ENCODE data around the gene GOPC. TPM values are rescaled to one million over a fixed set of nuclear protein-coding genes. Genes with fewer than 3 reads are reported as not detected.
"Not testable (repeated sequence)": the region's sequence is repeated elsewhere in the genome, so short reads cannot be mapped to it uniquely, and the experiment has no call there.

GOPC gene
- total and polyA plus RNA-seq, 2 of the 13 experiments (the other 11 are each of a cell fraction or from before 2014, with no cell fraction given), result 20.9 to 41.5 TPM

- H3K9ac ChIP-seq (ENCODE audit: insufficient read depth, low read depth, low read length); H3K36me3 ChIP-seq (replicated peaks in 1 of 2; ENCODE audit: control insufficient read depth in 1 of 2, insufficient read depth in 2 of 2, low read length in 2 of 2); BruUV-seq (replicated peaks); POLR2A ChIA-PET; FAIRE-seq; H3K27ac ChIP-seq (ENCODE audit: extremely low read length, insufficient read depth, low read length); H3K9me3 ChIP-seq (ENCODE audit: low read length); H2AFZ ChIP-seq (ENCODE audit: low read length); ATAC-seq; H3K4me1 ChIP-seq (ENCODE audit: insufficient read depth, low read length); DNase-seq (ENCODE audit: low spot score); H3K79me2 ChIP-seq (ENCODE audit: insufficient read depth, low read length); H3K4me2 ChIP-seq (ENCODE audit: low read depth, low read length); in situ Hi-C loops (cut with HindIII; ENCODE audit: extremely low pct_ligation_motif_present, low pct_unique_long_range_greater_than_20kb); H3K27me3 ChIP-seq (ENCODE audit: control insufficient read depth in 1 of 2, insufficient read depth in 2 of 2, low read length in 2 of 2); H3K4me3 ChIP-seq (replicated peaks in 1 of 3; ENCODE audit: insufficient read depth in 1 of 3, low read depth in 2 of 3, low read length in 3 of 3); intact Hi-C loops (cut with micrococcal nuclease; ENCODE audit: unreplicated experiment); CTCF ChIA-PET (ENCODE audit: low intra/inter-chr PET ratio, low total read pairs); H4K20me1 ChIP-seq (ENCODE audit: insufficient read depth, low read length); TF ChIP-seq HNF4G (CRISPR knock-in tag; IDR thresholded peaks at IDR 0.05; ENCODE audit: borderline replicate concordance, low read depth): not testable (repeated sequence)
- WGBS (ENCODE audit: low lambda C conversion rate), result 66% methylated on average over 3 of the region's 3 CpGs
- TF ChIP-seq HNF4A (CRISPR knock-in tag; IDR thresholded peaks at IDR 0.05), result peak; percentile 39; the same call in 1 of the 2 replicates
- 0 out of 2 replicates have a peak, but pooled peaks have one; percentile 31 for TF ChIP-seq HNF4G (IDR thresholded peaks at IDR 0.05; ENCODE audit: borderline replicate concordance, low read depth, low read length)
Observed at GRCh38 chr6:117651984-117652383, 49.7 kb upstream of the GOPC start.

- ATAC-seq (no peak), FAIRE-seq (no peak), DNase-seq (ENCODE audit: low spot score) (no peak)
- in situ Hi-C loops (cut with HindIII; ENCODE audit: extremely low pct_ligation_motif_present, low pct_unique_long_range_greater_than_20kb), result no loop called here
- Histone ChIP-seq H3K36me3 (replicated peaks in 1 of 2; ENCODE audit: control insufficient read depth in 1 of 2, insufficient read depth in 2 of 2, low read length in 2 of 2) (no peaks in the 10 kb centered on the region), H3K27me3 (ENCODE audit: control insufficient read depth in 1 of 2, insufficient read depth in 2 of 2, low read length in 2 of 2) (no peaks in the 10 kb centered on the region), H4K20me1 (ENCODE audit: insufficient read depth, low read length) (no peaks in the 10 kb centered on the region), H3K9ac (ENCODE audit: insufficient read depth, low read depth, low read length) (no peak overlapping the region), H2AFZ (ENCODE audit: low read length) (no peak overlapping the region), H3K9me3 (ENCODE audit: low read length) (peaks cover 7% of the 10 kb centered on the region), H3K4me1 (ENCODE audit: insufficient read depth, low read length) (peaks cover 6% of the 10 kb centered on the region), H3K4me2 (ENCODE audit: low read depth, low read length) (no peak overlapping the region), H3K79me2 (ENCODE audit: insufficient read depth, low read length) (no peaks in the 10 kb centered on the region), H3K27ac (ENCODE audit: extremely low read length, insufficient read depth, low read length) (no peak overlapping the region), H3K4me3 (replicated peaks in 1 of 3; ENCODE audit: insufficient read depth in 1 of 3, low read depth in 2 of 3, low read length in 3 of 3) (no peak overlapping the region)
- intact Hi-C loops (cut with micrococcal nuclease; ENCODE audit: unreplicated experiment), result no loop called here
- POLR2A ChIA-PET, result no interaction called here
- CTCF ChIA-PET (ENCODE audit: low intra/inter-chr PET ratio, low total read pairs), result no interaction called here
- no TSS peak for BruUV-seq (replicated peaks)
- 96% methylated on average over 2 of the region's 2 CpGs for WGBS (ENCODE audit: low lambda C conversion rate)
- TF ChIP-seq ZNF670 (CRISPR knock-in tag; IDR thresholded peaks at IDR 0.05; ENCODE audit: borderline replicate concordance) (no peak), ZNF296 (CRISPR knock-in tag; conservative IDR thresholded peaks at IDR 0.05) (no peak), TIGD3 (CRISPR knock-in tag; IDR thresholded peaks at IDR 0.05; ENCODE audit: borderline replicate concordance) (no peak), ZNF775 (CRISPR knock-in tag; IDR thresholded peaks at IDR 0.05; ENCODE audit: borderline replicate concordance) (no peak), ZBTB4 (CRISPR knock-in tag; IDR thresholded peaks at IDR 0.05; ENCODE audit: borderline replicate concordance) (no peak), ZNF652 (CRISPR knock-in tag; IDR thresholded peaks at IDR 0.05; ENCODE audit: borderline replicate concordance, low read depth) (no peak), CREBL2 (CRISPR knock-in tag; IDR thresholded peaks at IDR 0.05; ENCODE audit: borderline replicate concordance) (no peak), ZNF20 (CRISPR knock-in tag; IDR thresholded peaks at IDR 0.05) (no peak), ZKSCAN1 (IDR thresholded peaks at IDR 0.05; ENCODE audit: low read length) (no peak), ZNF510 (CRISPR knock-in tag; IDR thresholded peaks at IDR 0.05; ENCODE audit: low read depth) (no peak), KDM1A (CRISPR knock-in tag; IDR thresholded peaks at IDR 0.05) (no peak), HNRNPL (IDR thresholded peaks at IDR 0.05; ENCODE audit: low read depth, low read length) (no peak), BRD4 (CRISPR knock-in tag; IDR thresholded peaks at IDR 0.05) (no peak)
Observed at GRCh38 chr6:117642976-117643375, 40.7 kb upstream of the GOPC start.
